GM12872 (cell line): ENCODE measurements around the gene ZACN.

Experiments
- CTCF ChIP-seq: IDR thresholded peaks from 3 replicates; pipeline ENCODE4 v1.5.1; 2011; ENCODE audit warnings: low read depth, mild to moderate bottlenecking, low read length, moderate library complexity; ENCODE audit not compliant: insufficient read depth

The ZACN gene

GRCh38 chr17:76088041-76088867, 9.3 kb downstream of the ZACN start:
- TF ChIP-seq CTCF: peak; percentile 23; the same call in 1 of the 3 replicates

DNA sequence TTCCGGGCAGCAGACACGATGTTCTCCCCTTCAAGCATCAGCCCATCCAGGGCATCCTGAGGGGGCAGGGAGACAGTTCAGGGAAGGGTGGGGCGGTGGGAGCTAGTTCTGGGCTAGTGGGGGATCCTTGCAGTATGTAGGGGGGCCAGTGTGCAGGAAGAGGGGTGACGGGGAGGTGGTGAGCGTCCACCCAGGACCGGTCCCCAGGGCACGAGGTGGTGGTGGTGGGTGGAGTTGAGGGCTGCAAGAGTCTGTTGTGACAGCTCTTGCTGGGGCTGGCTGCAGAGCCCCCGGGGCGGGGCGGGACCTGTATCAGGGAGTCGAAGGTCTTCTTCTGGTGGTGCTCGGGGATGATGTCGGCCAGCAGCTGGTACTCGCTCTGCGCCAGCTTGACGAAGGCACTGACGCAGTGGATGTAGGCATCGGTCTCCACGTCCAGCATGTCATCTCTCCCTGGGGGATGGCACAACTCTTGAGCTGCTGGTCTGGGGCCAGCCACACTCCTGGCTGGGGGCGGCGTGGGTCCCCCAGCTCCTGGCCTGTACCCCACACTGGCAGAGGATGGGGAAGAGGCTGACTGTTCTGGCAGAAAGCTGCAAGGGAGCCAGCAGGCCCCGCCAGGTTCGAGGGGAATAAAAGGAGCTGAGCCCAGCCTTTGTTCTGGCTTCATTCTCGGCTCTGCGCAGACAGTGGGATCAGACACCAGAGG, 10.0 kb downstream of the ZACN start:
- no peak for TF ChIP-seq CTCF

GRCh38 chr17:76089680-76090516, 10.9 kb downstream of the ZACN start:
- no peak for TF ChIP-seq CTCF

DNA sequence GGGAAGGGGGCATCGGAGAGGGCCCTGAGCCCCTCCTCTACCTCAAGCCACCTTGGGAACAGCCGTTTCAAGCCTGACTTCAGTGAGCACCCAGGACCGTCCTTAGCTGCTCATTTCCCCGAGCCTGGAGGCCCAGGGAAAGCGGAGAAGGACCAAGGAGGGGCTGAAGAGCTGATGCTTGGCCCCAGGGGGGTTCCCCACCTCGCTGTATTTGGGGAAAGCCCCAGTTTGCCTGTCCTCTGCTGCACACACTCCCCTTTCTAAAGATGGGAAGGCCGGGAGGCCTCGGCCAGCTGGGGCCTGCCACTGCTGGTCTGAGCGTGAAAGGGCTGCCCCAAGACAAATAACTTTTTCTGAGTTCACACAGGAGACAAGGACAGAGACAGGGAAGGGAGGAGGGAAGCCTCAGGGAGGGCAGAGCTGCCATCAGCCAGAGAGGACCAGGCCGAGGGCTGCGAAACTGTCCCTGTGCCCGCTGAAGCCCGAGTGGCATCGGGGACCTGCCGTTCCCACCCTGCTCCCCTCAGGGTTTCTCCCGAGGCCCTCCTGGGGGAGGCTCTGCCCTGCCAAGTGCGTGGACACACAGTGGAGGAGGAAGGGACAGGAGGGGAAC, 11.6 kb downstream of the ZACN start:
- no peak for TF ChIP-seq CTCF

DNA sequence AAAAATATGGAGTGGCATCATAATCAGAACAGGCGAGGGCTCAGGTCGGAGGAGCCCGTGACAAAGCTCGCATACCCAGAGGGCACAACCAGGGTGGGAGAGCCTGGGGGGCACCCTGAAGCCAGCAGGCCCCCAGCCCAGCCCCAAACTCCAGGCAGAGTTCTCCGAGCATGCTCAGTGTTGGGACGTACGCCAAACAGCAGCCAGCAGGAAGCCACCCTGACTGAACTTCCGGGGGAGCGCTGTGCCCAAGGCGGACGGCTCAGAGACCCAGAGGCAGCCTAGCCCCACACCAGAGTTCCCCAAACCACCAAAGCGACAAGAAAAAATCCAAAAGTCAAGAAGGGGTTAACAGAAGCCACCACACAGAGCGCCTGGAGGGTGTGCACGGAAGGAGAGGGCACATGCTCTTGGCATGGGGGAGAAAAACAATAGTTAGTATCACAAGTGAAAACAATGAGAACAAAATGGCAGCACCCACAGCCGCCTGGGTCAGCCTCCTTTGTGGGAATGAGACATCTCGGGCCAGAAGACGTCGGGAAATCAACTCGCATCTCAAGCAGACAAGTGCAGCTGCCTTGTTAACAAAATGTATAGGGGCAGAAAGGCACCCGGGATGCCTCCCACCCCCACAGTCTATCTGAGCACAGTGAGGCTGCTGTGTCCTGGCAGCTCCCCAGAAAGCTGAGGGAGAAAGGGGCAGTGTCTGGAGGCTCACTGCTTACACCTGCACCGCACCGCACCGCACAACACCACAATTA, 12.7 kb downstream of the ZACN start:
- TF ChIP-seq CTCF: no peak

GRCh38 chr17:76092526-76093413, 13.8 kb downstream of the ZACN start:
- no peak for TF ChIP-seq CTCF
